NCI-H510A treated with DMSO at 0.1 percent for 48 hours (cell line): ENCODE measurements around the gene AGO1.
"Not testable (repeated sequence)": the region's sequence is repeated elsewhere in the genome, so short reads cannot be mapped to it uniquely, and the experiment has no call there.

ENCODE experiments used
- DNase-seq: peaks from one replicate; lab custom pipeline; 2025; lab: John Stamatoyannopoulos, UW

Gene AGO1

DNA sequence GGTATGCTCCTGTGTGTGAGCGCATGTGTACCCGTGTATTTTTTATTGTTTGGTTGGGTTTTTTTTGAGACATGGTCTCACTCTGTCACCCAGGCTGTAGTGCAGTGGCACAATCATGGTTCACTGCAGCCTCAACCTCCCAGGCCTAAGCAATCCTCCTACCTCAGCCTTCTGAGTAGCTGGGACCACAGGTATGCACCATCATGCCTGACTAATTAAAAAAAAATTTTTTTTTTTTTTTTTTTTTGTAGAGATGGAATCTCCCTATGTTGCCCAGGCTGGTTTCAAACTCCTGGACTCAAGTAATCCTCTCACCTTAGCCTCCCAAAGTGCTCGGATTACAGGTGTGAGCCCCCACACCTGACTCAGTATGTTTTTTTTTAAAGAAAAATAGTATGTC is 89.6 kb downstream of the AGO1 start:
- not testable (repeated sequence) for DNase-seq

DNA sequence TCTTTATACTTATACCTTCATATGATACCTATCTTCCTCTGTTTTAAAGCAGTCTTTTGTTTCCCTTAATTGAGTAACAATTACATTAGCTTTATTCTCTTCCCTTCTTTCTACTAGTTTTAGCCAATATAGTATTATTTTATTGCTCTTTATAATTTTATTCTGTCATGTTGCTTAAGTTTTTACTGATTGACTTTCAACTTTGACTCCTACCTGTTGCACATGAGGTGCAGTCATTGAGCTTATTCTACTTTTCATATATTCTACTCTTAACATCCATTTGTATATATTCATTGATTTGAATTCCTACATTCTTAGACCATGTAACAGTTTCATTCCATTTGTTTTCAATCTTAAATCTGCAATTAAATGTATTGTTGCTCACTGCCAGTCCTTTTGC is 97.1 kb downstream of the AGO1 start:
- no peak for DNase-seq
